Measurements from ENCODE around the gene REN. TPM values are rescaled to one million over a fixed set of nuclear protein-coding genes. Genes with fewer than 3 reads are reported as not detected.

REN gene
- total and polyA plus RNA-seq, 2 donors from 2014 or later = 32.4 to 1,159 TPM

DNA sequence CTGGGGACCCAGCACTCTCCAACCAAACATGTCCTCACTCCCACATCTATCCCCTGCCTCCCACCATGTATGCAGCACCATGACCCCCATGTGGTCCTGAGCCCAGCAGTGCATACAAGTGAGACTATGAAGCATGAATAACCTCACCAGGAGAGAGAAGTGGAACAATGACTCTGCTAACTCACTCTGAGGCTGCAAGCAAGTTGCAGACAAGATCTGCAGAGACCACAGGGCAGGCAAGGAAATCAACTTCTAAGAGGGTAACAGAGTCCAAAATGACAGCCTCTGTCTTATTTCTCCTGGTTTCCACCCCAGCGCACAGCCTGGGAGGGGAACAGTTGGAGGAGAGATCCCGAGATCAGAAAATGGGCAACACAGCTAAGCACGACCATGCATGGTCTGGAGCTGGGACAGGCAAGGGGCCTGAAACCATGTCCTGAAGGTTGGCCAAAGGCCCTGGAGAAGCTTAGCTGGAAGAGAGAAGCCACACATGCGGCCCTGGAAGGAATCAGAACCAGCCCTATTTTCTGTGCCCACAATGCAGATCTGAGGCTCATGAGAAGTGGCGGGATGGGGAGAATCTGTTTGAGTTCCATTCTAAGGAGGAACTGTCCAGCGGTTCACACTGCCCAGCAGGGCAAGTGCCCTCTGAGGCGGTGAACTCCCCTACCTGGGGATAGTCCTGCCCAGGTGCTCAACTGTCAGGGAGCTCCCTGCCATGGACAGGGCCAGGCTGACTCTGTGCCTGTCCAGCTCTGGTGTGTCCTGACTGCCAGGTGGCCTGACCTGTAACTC lies 12.5 kb upstream of the REN start:
- H3K36me3 ChIP-seq (ENCODE audit: control insufficient read depth in 2 of 3, insufficient read depth in 3 of 3, low read length in 3 of 3) = no peaks in the 10 kb centered on the region
- FAIRE-seq = no peak
- DNase-seq = peak in 1 of 5 donors; percentile 55
- no peak overlapping the region for H3K4me3 ChIP-seq (ENCODE audit: low read length in 3 of 3)
- TF ChIP-seq, protein P1, sequence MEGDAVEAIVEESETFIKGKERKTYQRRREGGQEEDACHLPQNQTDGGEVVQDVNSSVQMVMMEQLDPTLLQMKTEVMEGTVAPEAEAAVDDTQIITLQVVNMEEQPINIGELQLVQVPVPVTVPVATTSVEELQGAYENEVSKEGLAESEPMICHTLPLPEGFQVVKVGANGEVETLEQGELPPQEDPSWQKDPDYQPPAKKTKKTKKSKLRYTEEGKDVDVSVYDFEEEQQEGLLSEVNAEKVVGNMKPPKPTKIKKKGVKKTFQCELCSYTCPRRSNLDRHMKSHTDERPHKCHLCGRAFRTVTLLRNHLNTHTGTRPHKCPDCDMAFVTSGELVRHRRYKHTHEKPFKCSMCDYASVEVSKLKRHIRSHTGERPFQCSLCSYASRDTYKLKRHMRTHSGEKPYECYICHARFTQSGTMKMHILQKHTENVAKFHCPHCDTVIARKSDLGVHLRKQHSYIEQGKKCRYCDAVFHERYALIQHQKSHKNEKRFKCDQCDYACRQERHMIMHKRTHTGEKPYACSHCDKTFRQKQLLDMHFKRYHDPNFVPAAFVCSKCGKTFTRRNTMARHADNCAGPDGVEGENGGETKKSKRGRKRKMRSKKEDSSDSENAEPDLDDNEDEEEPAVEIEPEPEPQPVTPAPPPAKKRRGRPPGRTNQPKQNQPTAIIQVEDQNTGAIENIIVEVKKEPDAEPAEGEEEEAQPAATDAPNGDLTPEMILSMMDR (IDR thresholded peaks at IDR 0.05; ENCODE audit: borderline replicate concordance, extremely low read depth, insufficient read depth) = no peak
- H3K4me1 ChIP-seq (ENCODE audit: control insufficient read depth in 2 of 3, insufficient read depth in 2 of 3, low read depth in 1 of 3, low read length in 3 of 3) = no peaks in the 10 kb centered on the region
- no peak overlapping the region for H3K9ac ChIP-seq (ENCODE audit: low read length in 3 of 3)
- H3K27ac ChIP-seq (ENCODE audit: low read depth in 2 of 2, low read length in 2 of 2) = no peak overlapping the region
- H3K27me3 ChIP-seq (ENCODE audit: control insufficient read depth, insufficient read depth, low read length) = no peaks in the 10 kb centered on the region
- intact Hi-C loops (cut with DNase I) = no loop called here
- H3K9me3 ChIP-seq (ENCODE audit: control insufficient read depth in 2 of 3, insufficient read depth in 1 of 3, low read length in 3 of 3) = no peaks in the 10 kb centered on the region

DNA sequence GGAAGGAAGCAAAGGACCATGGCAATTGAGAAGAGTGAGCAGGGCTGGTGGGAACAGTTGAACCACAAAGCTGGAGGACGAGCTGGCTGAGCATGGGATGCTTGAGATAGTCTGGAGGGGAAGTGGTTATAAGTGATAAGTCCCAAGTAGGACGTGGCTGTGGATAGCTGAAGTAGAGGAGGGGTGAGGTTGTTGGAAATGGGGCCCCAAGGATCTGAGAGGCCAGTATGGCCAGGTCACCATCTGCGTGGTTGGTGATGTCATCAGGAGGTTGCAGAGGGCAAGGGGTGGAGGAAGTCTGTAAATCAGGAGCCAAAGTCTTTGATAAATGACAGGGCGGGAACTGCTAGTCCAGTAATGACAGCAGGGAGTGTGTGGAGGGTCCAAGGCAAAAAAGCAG lies 11.0 kb upstream of the REN start:
- no peaks in the 10 kb centered on the region for H3K9me3 ChIP-seq (ENCODE audit: control insufficient read depth in 2 of 3, insufficient read depth in 1 of 3, low read length in 3 of 3)
- no peak overlapping the region for H3K4me3 ChIP-seq (ENCODE audit: low read length in 3 of 3)
- no peak overlapping the region for H3K9ac ChIP-seq (ENCODE audit: low read length in 3 of 3)
- H3K27me3 ChIP-seq (ENCODE audit: control insufficient read depth, insufficient read depth, low read length) = no peaks in the 10 kb centered on the region
- no peaks in the 10 kb centered on the region for H3K36me3 ChIP-seq (ENCODE audit: control insufficient read depth in 2 of 3, insufficient read depth in 3 of 3, low read length in 3 of 3)
- DNase-seq (no peak), FAIRE-seq (no peak)
- H3K4me1 ChIP-seq (ENCODE audit: control insufficient read depth in 2 of 3, insufficient read depth in 2 of 3, low read depth in 1 of 3, low read length in 3 of 3) = no peaks in the 10 kb centered on the region
- intact Hi-C loops (cut with DNase I) = no loop called here
- TF ChIP-seq, protein P1 (IDR thresholded peaks at IDR 0.05; ENCODE audit: borderline replicate concordance, extremely low read depth, insufficient read depth) = no peak
- no peak overlapping the region for H3K27ac ChIP-seq (ENCODE audit: low read depth in 2 of 2, low read length in 2 of 2)

DNA sequence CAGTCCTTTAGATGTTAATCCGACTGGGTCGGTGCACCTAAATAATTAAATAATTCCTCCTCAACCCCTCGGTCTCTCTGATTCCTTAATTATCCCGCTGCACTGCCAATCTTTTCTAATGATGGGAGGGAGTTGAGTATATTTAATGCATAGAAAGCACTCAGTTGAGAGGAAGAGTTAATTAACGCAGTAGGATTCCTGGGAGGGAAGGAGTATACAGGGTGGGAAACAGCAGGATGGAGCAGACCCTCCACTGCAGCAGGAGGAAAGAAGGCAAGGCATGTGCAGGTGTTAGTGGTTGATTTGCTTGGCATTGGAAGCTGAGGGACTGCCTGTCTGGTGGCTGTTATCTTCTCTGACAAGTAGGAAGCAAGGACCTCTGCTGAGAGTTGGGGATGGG lies 9.9 kb upstream of the REN start:
- TF ChIP-seq, protein P1 (IDR thresholded peaks at IDR 0.05; ENCODE audit: borderline replicate concordance, extremely low read depth, insufficient read depth) = no peak
- no peaks in the 10 kb centered on the region for H3K36me3 ChIP-seq (ENCODE audit: control insufficient read depth in 2 of 3, insufficient read depth in 3 of 3, low read length in 3 of 3)
- no peaks in the 10 kb centered on the region for H3K27me3 ChIP-seq (ENCODE audit: control insufficient read depth, insufficient read depth, low read length)
- FAIRE-seq = no peak
- H3K4me3 ChIP-seq (ENCODE audit: low read length in 3 of 3) = no peak overlapping the region
- no peak for DNase-seq
- H3K9ac ChIP-seq (ENCODE audit: low read length in 3 of 3) = no peak overlapping the region
- intact Hi-C loops (cut with DNase I) = no loop called here
- H3K27ac ChIP-seq (ENCODE audit: low read depth in 2 of 2, low read length in 2 of 2) = no peak overlapping the region
- no peaks in the 10 kb centered on the region for H3K4me1 ChIP-seq (ENCODE audit: control insufficient read depth in 2 of 3, insufficient read depth in 2 of 3, low read depth in 1 of 3, low read length in 3 of 3)
- H3K9me3 ChIP-seq (ENCODE audit: control insufficient read depth in 2 of 3, insufficient read depth in 1 of 3, low read length in 3 of 3) = no peaks in the 10 kb centered on the region

Measured in kidney (tissue), 14 donors.